ENCODE results near the gene ARMC9. TPM values are rescaled to one million over a fixed set of nuclear protein-coding genes. Genes with fewer than 3 reads are reported as not detected.

Gene ARMC9
- total RNA-seq, 1 experiment from 2014 or later: 16.4 TPM

DNA sequence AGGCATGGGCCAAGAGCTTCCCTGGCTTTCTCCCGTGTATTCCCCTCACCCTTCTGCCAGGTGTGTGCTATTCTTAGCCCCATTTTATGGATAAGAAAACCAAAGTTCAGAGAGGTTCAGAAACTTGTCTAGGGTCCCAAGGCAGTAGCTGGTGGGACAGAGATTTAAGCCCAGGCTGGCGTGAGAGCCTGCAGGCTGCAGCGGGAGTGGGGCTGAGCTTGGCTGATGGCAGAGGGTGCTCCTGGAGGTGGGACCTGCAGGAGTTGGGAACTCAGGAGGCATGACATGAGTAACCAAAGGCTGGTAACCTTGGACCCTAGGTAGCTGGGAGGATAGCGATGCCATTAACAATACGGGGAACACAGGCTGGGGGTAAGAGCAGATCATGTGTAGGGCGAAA is 109.8 kb downstream of the ARMC9 start:
- Histone ChIP-seq H3K27ac (ENCODE audit: low read depth, low read length) (no peak overlapping the region), H3K4me2 (ENCODE audit: low read length) (no peak overlapping the region), H3K4me3 (replicated peaks in 1 of 2; ENCODE audit: low read depth in 1 of 2, low read length in 2 of 2) (no peak overlapping the region), H3K9me3 (ENCODE audit: control insufficient read depth in 1 of 2, insufficient read depth in 1 of 2, low read depth in 1 of 2, low read length in 2 of 2) (no peaks in the 10 kb centered on the region), H3K36me3 (ENCODE audit: control insufficient read depth in 1 of 2, insufficient read depth in 2 of 2, low read length in 2 of 2) (no peaks in the 10 kb centered on the region), H2AFZ (ENCODE audit: low read depth, low read length, poor library complexity, severe bottlenecking) (no peak overlapping the region), H3K9me2 (ENCODE audit: insufficient read depth) (no peaks in the 10 kb centered on the region), H3K27me3 (ENCODE audit: insufficient read depth, low read length) (no peaks in the 10 kb centered on the region), H3K9ac (ENCODE audit: low read length) (no peak overlapping the region), H4K20me1 (ENCODE audit: insufficient read depth) (no peaks in the 10 kb centered on the region), H3K4me1 (ENCODE audit: control insufficient read depth in 1 of 2, insufficient read depth in 2 of 2, low read length in 2 of 2) (peaks cover 0 to 6% of the 10 kb centered on the region in 2 experiments; a peak in 1 of 4 replicates), H3K79me2 (ENCODE audit: insufficient read depth, low read length) (no peaks in the 10 kb centered on the region)
- no peak for ATAC-seq
- ChIA-PET RAD21 (ENCODE audit: low non-redundant PET in 1 of 2, low total read pairs in 2 of 2, uncharacterized antibody in 2 of 2, unreplicated experiment in 2 of 2) (no interaction called here), POLR2A (no interaction called here), CTCF (no interaction called here)
- no TSS peak for BruUV-seq (replicated peaks)
- intact Hi-C loops (cut with micrococcal nuclease): no loop called here
- no peak for DNase-seq (ENCODE audit: low read depth, low spot score)
- TF ChIP-seq SIN3A (IDR thresholded peaks at IDR 0.05; ENCODE audit: low read depth) (no peak), RAD21 (IDR thresholded peaks at IDR 0.05; ENCODE audit: low read depth) (no peak), JUND (IDR thresholded peaks at IDR 0.05) (no peak), CBX3 (IDR thresholded peaks at IDR 0.05; ENCODE audit: low read depth) (no peak), TCF7L2 (IDR thresholded peaks at IDR 0.05; ENCODE audit: borderline replicate concordance, extremely low read depth, insufficient read depth, insufficient read length) (no peak), EGR1 (IDR thresholded peaks at IDR 0.05; ENCODE audit: low read depth) (no peak), ELF1 (IDR thresholded peaks at IDR 0.05; ENCODE audit: borderline replicate concordance, low read depth) (no peak), POLR2A (IDR thresholded peaks at IDR 0.05; ENCODE audit: borderline replicate concordance, extremely low read depth, insufficient read depth, insufficient read length) (no peak), ZFX (IDR thresholded peaks at IDR 0.05) (no peak), SP1 (IDR thresholded peaks at IDR 0.05; ENCODE audit: low read depth) (no peak), POLR2AphosphoS5 (IDR thresholded peaks at IDR 0.05; ENCODE audit: low read depth, low read length) (no peak), YY1 (IDR thresholded peaks at IDR 0.05; ENCODE audit: extremely low read depth, insufficient replicate concordance, low read depth, low read length) (no peak), SRF (IDR thresholded peaks at IDR 0.05; ENCODE audit: low read depth) (no peak), FOSL1 (IDR thresholded peaks at IDR 0.05; ENCODE audit: low read depth) (no peak), EZH2 (IDR thresholded peaks at IDR 0.05) (no peak)
- TF ChIP-seq, protein P1, sequence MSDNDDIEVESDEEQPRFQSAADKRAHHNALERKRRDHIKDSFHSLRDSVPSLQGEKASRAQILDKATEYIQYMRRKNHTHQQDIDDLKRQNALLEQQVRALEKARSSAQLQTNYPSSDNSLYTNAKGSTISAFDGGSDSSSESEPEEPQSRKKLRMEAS (IDR thresholded peaks at IDR 0.05): no peak
- TF ChIP-seq, protein P2, sequence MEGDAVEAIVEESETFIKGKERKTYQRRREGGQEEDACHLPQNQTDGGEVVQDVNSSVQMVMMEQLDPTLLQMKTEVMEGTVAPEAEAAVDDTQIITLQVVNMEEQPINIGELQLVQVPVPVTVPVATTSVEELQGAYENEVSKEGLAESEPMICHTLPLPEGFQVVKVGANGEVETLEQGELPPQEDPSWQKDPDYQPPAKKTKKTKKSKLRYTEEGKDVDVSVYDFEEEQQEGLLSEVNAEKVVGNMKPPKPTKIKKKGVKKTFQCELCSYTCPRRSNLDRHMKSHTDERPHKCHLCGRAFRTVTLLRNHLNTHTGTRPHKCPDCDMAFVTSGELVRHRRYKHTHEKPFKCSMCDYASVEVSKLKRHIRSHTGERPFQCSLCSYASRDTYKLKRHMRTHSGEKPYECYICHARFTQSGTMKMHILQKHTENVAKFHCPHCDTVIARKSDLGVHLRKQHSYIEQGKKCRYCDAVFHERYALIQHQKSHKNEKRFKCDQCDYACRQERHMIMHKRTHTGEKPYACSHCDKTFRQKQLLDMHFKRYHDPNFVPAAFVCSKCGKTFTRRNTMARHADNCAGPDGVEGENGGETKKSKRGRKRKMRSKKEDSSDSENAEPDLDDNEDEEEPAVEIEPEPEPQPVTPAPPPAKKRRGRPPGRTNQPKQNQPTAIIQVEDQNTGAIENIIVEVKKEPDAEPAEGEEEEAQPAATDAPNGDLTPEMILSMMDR (IDR thresholded peaks at IDR 0.05 in 2 of 3, conservative IDR thresholded peaks at IDR 0.05 in 1 of 3; ENCODE audit: borderline replicate concordance in 1 of 3, insufficient read depth in 1 of 3, low read depth in 2 of 3, low read length in 2 of 3): no peak
- TF ChIP-seq, protein P3, sequence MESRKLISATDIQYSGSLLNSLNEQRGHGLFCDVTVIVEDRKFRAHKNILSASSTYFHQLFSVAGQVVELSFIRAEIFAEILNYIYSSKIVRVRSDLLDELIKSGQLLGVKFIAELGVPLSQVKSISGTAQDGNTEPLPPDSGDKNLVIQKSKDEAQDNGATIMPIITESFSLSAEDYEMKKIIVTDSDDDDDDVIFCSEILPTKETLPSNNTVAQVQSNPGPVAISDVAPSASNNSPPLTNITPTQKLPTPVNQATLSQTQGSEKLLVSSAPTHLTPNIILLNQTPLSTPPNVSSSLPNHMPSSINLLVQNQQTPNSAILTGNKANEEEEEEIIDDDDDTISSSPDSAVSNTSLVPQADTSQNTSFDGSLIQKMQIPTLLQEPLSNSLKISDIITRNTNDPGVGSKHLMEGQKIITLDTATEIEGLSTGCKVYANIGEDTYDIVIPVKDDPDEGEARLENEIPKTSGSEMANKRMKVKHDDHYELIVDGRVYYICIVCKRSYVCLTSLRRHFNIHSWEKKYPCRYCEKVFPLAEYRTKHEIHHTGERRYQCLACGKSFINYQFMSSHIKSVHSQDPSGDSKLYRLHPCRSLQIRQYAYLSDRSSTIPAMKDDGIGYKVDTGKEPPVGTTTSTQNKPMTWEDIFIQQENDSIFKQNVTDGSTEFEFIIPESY (IDR thresholded peaks at IDR 0.05; ENCODE audit: extremely low read depth, insufficient replicate concordance, low read length): no peak
- TF ChIP-seq, protein P4, sequence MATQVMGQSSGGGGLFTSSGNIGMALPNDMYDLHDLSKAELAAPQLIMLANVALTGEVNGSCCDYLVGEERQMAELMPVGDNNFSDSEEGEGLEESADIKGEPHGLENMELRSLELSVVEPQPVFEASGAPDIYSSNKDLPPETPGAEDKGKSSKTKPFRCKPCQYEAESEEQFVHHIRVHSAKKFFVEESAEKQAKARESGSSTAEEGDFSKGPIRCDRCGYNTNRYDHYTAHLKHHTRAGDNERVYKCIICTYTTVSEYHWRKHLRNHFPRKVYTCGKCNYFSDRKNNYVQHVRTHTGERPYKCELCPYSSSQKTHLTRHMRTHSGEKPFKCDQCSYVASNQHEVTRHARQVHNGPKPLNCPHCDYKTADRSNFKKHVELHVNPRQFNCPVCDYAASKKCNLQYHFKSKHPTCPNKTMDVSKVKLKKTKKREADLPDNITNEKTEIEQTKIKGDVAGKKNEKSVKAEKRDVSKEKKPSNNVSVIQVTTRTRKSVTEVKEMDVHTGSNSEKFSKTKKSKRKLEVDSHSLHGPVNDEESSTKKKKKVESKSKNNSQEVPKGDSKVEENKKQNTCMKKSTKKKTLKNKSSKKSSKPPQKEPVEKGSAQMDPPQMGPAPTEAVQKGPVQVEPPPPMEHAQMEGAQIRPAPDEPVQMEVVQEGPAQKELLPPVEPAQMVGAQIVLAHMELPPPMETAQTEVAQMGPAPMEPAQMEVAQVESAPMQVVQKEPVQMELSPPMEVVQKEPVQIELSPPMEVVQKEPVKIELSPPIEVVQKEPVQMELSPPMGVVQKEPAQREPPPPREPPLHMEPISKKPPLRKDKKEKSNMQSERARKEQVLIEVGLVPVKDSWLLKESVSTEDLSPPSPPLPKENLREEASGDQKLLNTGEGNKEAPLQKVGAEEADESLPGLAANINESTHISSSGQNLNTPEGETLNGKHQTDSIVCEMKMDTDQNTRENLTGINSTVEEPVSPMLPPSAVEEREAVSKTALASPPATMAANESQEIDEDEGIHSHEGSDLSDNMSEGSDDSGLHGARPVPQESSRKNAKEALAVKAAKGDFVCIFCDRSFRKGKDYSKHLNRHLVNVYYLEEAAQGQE (IDR thresholded peaks at IDR 0.05; ENCODE audit: low read depth): no peak
- TF ChIP-seq, protein P5, sequence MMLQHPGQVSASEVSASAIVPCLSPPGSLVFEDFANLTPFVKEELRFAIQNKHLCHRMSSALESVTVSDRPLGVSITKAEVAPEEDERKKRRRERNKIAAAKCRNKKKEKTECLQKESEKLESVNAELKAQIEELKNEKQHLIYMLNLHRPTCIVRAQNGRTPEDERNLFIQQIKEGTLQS (IDR thresholded peaks at IDR 0.05): no peak
